ENCODE measurements around the gene MARCKSL1.

DNA sequence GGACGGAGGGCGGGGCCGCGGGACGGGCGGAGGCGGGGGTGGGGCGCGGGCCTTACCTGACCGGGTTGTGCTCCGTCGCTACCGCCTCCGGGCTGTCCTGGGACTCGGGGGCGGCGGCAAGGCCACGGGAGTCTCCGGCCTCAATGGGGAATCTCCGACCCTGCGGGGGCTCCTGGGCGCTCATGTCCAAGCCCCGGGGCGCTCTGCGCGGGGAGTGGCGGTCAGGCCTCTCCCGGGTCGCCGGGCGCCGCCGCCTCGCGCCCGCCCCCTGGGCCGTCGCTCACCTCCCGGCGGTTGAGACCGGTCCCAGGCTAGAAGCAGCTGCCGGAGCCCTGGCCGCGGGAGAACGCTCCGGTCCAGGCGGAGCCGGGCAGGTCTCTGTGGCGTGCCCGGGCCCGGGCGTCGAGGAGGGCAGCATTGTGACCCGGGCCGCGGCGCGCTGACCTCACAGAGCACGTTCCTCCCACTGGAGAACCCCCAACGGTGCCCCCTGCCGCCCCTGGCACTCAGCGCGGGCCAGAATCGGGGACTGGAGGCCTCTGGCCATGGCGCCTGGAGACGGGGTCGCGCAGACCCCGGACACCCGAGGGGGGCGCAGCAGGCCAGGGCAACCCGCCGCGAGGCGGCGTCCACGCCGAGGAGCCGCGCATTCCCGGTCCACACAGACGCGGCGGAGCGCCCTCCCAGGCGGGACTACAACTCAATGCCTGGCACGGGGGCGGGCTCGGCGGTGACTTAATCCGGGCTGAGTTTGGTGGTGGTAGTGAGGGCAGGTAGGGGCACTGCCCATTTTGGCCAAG is 25.8 kb upstream of the MARCKSL1 start:
- TF ChIP-seq, protein P1, sequence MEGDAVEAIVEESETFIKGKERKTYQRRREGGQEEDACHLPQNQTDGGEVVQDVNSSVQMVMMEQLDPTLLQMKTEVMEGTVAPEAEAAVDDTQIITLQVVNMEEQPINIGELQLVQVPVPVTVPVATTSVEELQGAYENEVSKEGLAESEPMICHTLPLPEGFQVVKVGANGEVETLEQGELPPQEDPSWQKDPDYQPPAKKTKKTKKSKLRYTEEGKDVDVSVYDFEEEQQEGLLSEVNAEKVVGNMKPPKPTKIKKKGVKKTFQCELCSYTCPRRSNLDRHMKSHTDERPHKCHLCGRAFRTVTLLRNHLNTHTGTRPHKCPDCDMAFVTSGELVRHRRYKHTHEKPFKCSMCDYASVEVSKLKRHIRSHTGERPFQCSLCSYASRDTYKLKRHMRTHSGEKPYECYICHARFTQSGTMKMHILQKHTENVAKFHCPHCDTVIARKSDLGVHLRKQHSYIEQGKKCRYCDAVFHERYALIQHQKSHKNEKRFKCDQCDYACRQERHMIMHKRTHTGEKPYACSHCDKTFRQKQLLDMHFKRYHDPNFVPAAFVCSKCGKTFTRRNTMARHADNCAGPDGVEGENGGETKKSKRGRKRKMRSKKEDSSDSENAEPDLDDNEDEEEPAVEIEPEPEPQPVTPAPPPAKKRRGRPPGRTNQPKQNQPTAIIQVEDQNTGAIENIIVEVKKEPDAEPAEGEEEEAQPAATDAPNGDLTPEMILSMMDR (IDR thresholded peaks at IDR 0.05), result peak; percentile 33 to 51 (median 37)
- no peak for TF ChIP-seq POLR2A (IDR thresholded peaks at IDR 0.05)
